SK-N-MC (cell line): ENCODE measurements around the gene KL.

ENCODE experiments used
- EZH2 ChIP-seq: fragments of 200-600 bp; sonication (generic); IDR thresholded peaks from one replicate; pipeline ENCODE4 v1.6.1; 2017; ENCODE audit warnings: antibody characterized with exemption
- FOXP2 ChIP-seq: optimal IDR thresholded peaks from 2 replicates; pipeline ENCODE3; 2011; ENCODE audit warnings: mild to moderate bottlenecking, moderate library complexity; ENCODE audit not compliant: insufficient read depth; ENCODE audit errors: extremely low read length, control extremely low read depth
- POLR2AphosphoS5 ChIP-seq: IDR thresholded peaks from 2 replicates; pipeline ENCODE4 v1.6.1; 2012; ENCODE audit warnings: mild to moderate bottlenecking, low read depth, low read length, borderline replicate concordance

DNA sequence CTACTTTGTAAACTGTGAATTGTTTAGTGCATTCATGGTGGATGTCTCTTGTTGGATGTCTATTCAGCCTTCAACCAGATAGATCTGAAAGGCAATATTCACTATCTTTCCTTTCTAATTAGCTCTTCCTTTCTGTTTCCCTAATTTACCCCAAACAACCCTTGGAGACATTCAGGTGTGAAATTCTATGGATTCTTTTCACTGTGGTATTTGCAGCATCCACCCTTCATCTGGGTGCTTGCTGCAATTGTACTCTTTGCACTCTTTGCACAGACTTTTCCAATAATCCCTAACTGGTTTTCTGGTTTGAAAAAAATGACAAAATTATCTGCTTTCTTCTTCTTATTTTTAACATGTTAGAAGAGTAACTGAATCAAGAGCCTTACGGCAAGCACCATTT is 56.5 kb downstream of the KL start:
- TF ChIP-seq POLR2AphosphoS5 (no peak), EZH2 (no peak), FOXP2 (no peak)
